Measurements from ENCODE around the gene SGIP1.

The SGIP1 gene

GRCh38 chr1:66695116-66695515, 161.2 kb downstream of the SGIP1 start:
- no peak for TF ChIP-seq CTCF (IDR thresholded peaks at IDR 0.05)

- no peak for TF ChIP-seq CTCF (IDR thresholded peaks at IDR 0.05)
Measured at GRCh38 chr1:66696771-66697170, 162.8 kb downstream of the SGIP1 start.

GRCh38 chr1:66699213-66699612, 165.3 kb downstream of the SGIP1 start:
- TF ChIP-seq CTCF (IDR thresholded peaks at IDR 0.05): no peak

GRCh38 chr1:66704177-66704875, 170.4 kb downstream of the SGIP1 start:
- TF ChIP-seq CTCF (IDR thresholded peaks at IDR 0.05): no peak

- TF ChIP-seq CTCF (IDR thresholded peaks at IDR 0.05): no peak
Measured at GRCh38 chr1:66705110-66705509, 171.2 kb downstream of the SGIP1 start.

GRCh38 chr1:66711420-66711819, 177.5 kb downstream of the SGIP1 start:
- TF ChIP-seq CTCF (IDR thresholded peaks at IDR 0.05): no peak; the same call in 1 of the 2 replicates

- TF ChIP-seq CTCF (IDR thresholded peaks at IDR 0.05): no peak
Measured at GRCh38 chr1:66712839-66713238, 178.9 kb downstream of the SGIP1 start.

GRCh38 chr1:66723985-66724384, 190.0 kb downstream of the SGIP1 start:
- TF ChIP-seq CTCF (IDR thresholded peaks at IDR 0.05): no peak
